RWPE1 (cell line): Measurements from ENCODE around the gene CALM1.
A peak's percentile ranks its signal among the peaks of the same experiment; 100 is the strongest.

ENCODE experiments used
- CTCF ChIA-PET: fragments of 350-600 bp; sonication (Branson Sonifier 250); formaldehyde crosslinking; extraction: SDS; loops from one replicate; lab custom pipeline; 2021; lab: Yijun Ruan, JAX
- POLR2A ChIA-PET: fragments of 400-600 bp; formaldehyde crosslinking; extraction: SDS; loops from one replicate; lab custom pipeline; 2020; ENCODE audit warnings: antibody characterized with exemption; ENCODE audit not compliant: low non-redundant PET; lab: Yijun Ruan, JAX
- DNase-seq: peaks from one replicate; pipeline ENCODE4 v3.0.0; 2012; ENCODE audit warnings: low spot score
- H3K27ac ChIP-seq: fragments of 450-650 bp; 2 replicates; pipeline ENCODE4 v1.5.1; 2017
- CTCF ChIP-seq: fragments of 450-650 bp; conservative IDR thresholded peaks from 2 replicates; pipeline ENCODE4 v1.5.1; 2017; ENCODE audit warnings: low read depth, mild to moderate bottlenecking

CALM1 gene

GRCh38 chr14:90403065-90403464 lies 6.2 kb downstream of the CALM1 start:
- CTCF ChIA-PET = interaction anchor here (0.5 to 0.7 kb wide), 2 partner anchors 197 to 355 kb away, joined by 3 to 10 read pairs; no protein-coding TSS in a partner anchor
- TF ChIP-seq CTCF = no peak
- no peak for DNase-seq
- POLR2A ChIA-PET = no interaction called here
- no peak overlapping the region for H3K27ac ChIP-seq

- ChIA-PET CTCF (no interaction called here), POLR2A (interaction anchor here (1.0 kb wide), 1 partner anchor 8 kb away, joined by 3 read pairs; no protein-coding TSS in a partner anchor)
- no peak for DNase-seq
- no peak for TF ChIP-seq CTCF
- no peak overlapping the region for H3K27ac ChIP-seq
These were observed 8.3 kb downstream of the CALM1 start for GRCh38 chr14:90405101-90405500.

GRCh38 chr14:90405755-90406154 lies 8.9 kb downstream of the CALM1 start:
- no peak for DNase-seq
- no peak overlapping the region for H3K27ac ChIP-seq
- TF ChIP-seq CTCF = no peak
- CTCF ChIA-PET = interaction anchor here (0.5 kb wide), 1 partner anchor 506 kb away, joined by 4 read pairs; no protein-coding TSS in a partner anchor
- POLR2A ChIA-PET = interaction anchor here (1.0 kb wide), 1 partner anchor 8 kb away, joined by 3 read pairs; no protein-coding TSS in a partner anchor

GRCh38 chr14:90406384-90406798 lies 9.6 kb downstream of the CALM1 start:
- DNase-seq = no peak
- CTCF ChIA-PET = interaction anchor here (0.5 kb wide), 2 partner anchors 36 to 507 kb away, joined by 3 to 4 read pairs; no protein-coding TSS in a partner anchor
- no peak for TF ChIP-seq CTCF
- no peak overlapping the region for H3K27ac ChIP-seq
- POLR2A ChIA-PET = interaction anchor here (1.0 kb wide), 1 partner anchor 9 kb away, joined by 3 read pairs; no protein-coding TSS in a partner anchor

- H3K27ac ChIP-seq = no peak overlapping the region
- CTCF ChIA-PET = no interaction called here
- POLR2A ChIA-PET = no interaction called here
- TF ChIP-seq CTCF = no peak
- DNase-seq = no peak
These were observed 10.4 kb downstream of the CALM1 start for GRCh38 chr14:90407230-90407629.

GRCh38 chr14:90408713-90409112 lies 11.9 kb downstream of the CALM1 start:
- H3K27ac ChIP-seq = peak overlapping the region; percentile 62
- POLR2A ChIA-PET = no interaction called here
- TF ChIP-seq CTCF = no peak
- CTCF ChIA-PET = interaction anchor here (0.6 to 1.4 kb wide), 4 partner anchors 9 to 289 kb away, joined by 3 to 8 read pairs (median 3); no protein-coding TSS in a partner anchor
- DNase-seq = no peak
